DOHH2 (cell line): Measurements from ENCODE around the gene RPP21.

Experiments used
- CTCF ChIP-seq: fragments of 200-600 bp; sonication (generic); IDR thresholded peaks from one replicate; pipeline ENCODE4 v1.5.1; 2014; ENCODE audit warnings: antibody characterized with exemption, mild to moderate bottlenecking, low read depth, low read length; ENCODE audit not compliant: poor library complexity, severe bottlenecking
- EZH2phosphoT487 ChIP-seq: fragments of 200-600 bp; sonication (generic); IDR thresholded peaks from 2 replicates; pipeline ENCODE4 v1.6.1; 2017; ENCODE audit warnings: borderline replicate concordance, mild to moderate bottlenecking, antibody characterized with exemption, low read length, moderate library complexity, mixed read lengths

GRCh38 chr6:30344191-30344867 lies 627 bp upstream of the RPP21 start:
- TF ChIP-seq CTCF (no peak), EZH2phosphoT487 (no peak)
